NOMO-1 (cell line): ENCODE measurements around the gene WNT9B.
A peak's percentile ranks its signal among the peaks of the same experiment; 100 is the strongest.
"Not testable (repeated sequence)": the region's sequence is repeated elsewhere in the genome, so short reads cannot be mapped to it uniquely, and the experiment has no call there.

Experiments
- DNase-seq, 2 experiments: peaks; one replicate each; lab custom pipeline; 2025; ENCODE audit not compliant: unreplicated experiment in 2 of 2; lab: John Stamatoyannopoulos, UW

WNT9B gene

GRCh38 chr17:46821482-46822387 is 29.6 kb upstream of the WNT9B start:
- DNase-seq = no peak

- DNase-seq = peak in 1 of 2 experiments; percentile 22
These were observed 28.9 kb upstream of the WNT9B start for GRCh38 chr17:46822388-46822921.

GRCh38 chr17:46823657-46824056 is 27.7 kb upstream of the WNT9B start:
- no peak for DNase-seq

- DNase-seq = no peak
These were observed 25.3 kb upstream of the WNT9B start for GRCh38 chr17:46826116-46826515.

GRCh38 chr17:46827274-46827673 is 24.1 kb upstream of the WNT9B start:
- DNase-seq = no peak

GRCh38 chr17:46831573-46832330 is 19.6 kb upstream of the WNT9B start:
- no peak for DNase-seq

- DNase-seq = no peak
These were observed 19.0 kb upstream of the WNT9B start for GRCh38 chr17:46832331-46832821.

GRCh38 chr17:46832945-46833839 is 18.2 kb upstream of the WNT9B start:
- DNase-seq = no peak

- DNase-seq = no peak
These were observed 17.6 kb upstream of the WNT9B start for GRCh38 chr17:46833840-46834208.

- DNase-seq = no peak
These were observed 16.5 kb upstream of the WNT9B start for GRCh38 chr17:46834846-46835245.

- DNase-seq = no peak
These were observed 14.9 kb upstream of the WNT9B start for GRCh38 chr17:46836500-46836899.

GRCh38 chr17:46837521-46837920 is 13.9 kb upstream of the WNT9B start:
- DNase-seq = no peak

GRCh38 chr17:46839211-46839610 is 12.2 kb upstream of the WNT9B start:
- DNase-seq = no peak

- not testable (repeated sequence) for DNase-seq
These were observed 10.8 kb upstream of the WNT9B start for GRCh38 chr17:46840596-46840995.

- no peak for DNase-seq
These were observed 9.6 kb upstream of the WNT9B start for GRCh38 chr17:46841561-46842379.

- DNase-seq = no peak
These were observed 8.5 kb upstream of the WNT9B start for GRCh38 chr17:46842835-46843234.

- no peak for DNase-seq
These were observed 3.9 kb upstream of the WNT9B start for GRCh38 chr17:46847204-46848191.

GRCh38 chr17:46848534-46848933 is 2.8 kb upstream of the WNT9B start:
- no peak for DNase-seq

GRCh38 chr17:46850688-46851028 is 725 bp upstream of the WNT9B start:
- no peak for DNase-seq
